Measurements from ENCODE around the gene PRMT1.

DNA sequence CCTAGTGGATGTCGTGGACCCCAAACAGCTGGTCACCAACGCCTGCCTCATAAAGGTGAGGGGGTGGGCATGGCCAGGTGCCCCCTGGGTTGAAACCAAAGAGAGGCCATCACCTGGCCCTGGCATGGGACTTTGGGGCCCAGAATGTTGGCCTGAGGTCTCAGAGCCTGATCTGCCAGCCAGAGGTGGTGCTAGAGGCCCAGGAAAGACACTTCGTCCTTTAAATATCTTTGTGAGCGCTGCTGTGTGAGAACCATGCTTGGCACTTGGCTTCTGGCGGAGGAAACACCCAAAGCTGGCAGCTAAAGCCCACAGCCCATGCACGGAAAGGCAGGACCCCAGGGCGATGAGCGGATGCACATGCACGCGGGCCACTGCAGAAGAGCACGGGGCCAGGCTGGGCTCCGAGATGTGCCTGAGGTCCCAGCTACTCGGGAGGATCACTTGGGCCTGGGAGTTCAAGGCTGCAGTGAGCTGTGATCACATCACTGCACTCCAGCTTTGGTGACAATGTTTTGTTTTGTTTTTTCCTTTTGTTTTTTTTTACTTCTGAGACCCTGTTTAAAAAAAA, 8.0 kb downstream of the PRMT1 start:
- no peak for TF ChIP-seq POLR2A (IDR thresholded peaks at IDR 0.05)
- TF ChIP-seq, protein P1, sequence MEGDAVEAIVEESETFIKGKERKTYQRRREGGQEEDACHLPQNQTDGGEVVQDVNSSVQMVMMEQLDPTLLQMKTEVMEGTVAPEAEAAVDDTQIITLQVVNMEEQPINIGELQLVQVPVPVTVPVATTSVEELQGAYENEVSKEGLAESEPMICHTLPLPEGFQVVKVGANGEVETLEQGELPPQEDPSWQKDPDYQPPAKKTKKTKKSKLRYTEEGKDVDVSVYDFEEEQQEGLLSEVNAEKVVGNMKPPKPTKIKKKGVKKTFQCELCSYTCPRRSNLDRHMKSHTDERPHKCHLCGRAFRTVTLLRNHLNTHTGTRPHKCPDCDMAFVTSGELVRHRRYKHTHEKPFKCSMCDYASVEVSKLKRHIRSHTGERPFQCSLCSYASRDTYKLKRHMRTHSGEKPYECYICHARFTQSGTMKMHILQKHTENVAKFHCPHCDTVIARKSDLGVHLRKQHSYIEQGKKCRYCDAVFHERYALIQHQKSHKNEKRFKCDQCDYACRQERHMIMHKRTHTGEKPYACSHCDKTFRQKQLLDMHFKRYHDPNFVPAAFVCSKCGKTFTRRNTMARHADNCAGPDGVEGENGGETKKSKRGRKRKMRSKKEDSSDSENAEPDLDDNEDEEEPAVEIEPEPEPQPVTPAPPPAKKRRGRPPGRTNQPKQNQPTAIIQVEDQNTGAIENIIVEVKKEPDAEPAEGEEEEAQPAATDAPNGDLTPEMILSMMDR (IDR thresholded peaks at IDR 0.05) = no peak
- no peak for TF ChIP-seq POLR2AphosphoS5 (IDR thresholded peaks at IDR 0.05)

All from transverse colon (tissue), 4 donors.